GM18858 (cell line): ENCODE results near the gene FEM1A.
"Not testable (repeated sequence)": the region's sequence is repeated elsewhere in the genome, so short reads cannot be mapped to it uniquely, and the experiment has no call there.

Experiments used
- ATAC-seq: cut with Tn5 transposase; IDR thresholded peaks from one replicate; pipeline ENCODE4 v1.9.1; 2021; ENCODE audit not compliant: unreplicated experiment

The FEM1A gene

DNA sequence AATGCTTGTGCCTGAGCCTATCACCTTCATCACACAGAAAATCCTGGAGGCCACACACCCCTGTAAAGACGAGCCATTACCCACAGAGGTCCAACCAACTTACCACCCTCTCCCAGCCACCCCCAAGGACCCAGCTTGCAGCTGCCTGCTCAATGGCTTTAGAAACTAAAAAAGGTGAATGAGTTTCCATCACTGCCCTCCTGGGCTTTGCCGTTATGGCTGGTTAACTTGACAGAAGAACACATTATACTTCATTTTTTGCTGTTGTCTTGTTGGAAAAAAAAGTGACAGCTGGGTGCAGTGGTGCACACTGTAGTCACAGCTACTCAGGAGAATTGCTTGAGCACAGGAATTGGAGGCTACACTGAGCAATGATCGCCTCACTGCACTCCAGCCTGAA is 17.4 kb upstream of the FEM1A start:
- ATAC-seq: no peak

DNA sequence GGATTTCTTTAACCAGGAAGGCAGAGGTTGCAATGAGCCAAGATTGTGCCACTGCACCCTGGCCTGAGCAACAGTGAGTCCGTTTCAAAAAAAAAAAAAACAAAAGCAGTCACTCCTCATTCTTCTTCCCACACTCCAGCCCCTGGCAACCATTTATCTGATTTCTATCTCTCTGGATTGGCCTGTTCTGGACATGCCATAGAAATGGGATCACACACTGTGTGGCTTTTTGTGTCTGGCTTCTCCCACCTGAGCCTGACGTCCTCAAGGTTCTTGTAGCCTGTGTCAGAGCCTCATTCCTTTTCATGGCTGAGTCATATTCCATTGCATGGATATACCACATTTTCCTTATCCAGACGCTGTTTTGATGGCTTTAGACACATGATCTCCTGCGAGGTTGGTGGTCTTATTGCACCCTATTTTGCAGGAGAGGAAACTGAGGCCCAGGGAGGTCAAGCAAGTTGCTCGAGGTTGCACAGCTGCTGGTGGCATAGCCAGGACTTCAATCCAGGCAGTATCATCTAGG is 15.8 kb upstream of the FEM1A start:
- ATAC-seq: no peak

- no peak for ATAC-seq
Observed at GRCh38 chr19:4776436-4777211, 14.9 kb upstream of the FEM1A start.

GRCh38 chr19:4778124-4778523 is 13.4 kb upstream of the FEM1A start:
- ATAC-seq: not testable (repeated sequence)

GRCh38 chr19:4780860-4781259 is 10.7 kb upstream of the FEM1A start:
- no peak for ATAC-seq

DNA sequence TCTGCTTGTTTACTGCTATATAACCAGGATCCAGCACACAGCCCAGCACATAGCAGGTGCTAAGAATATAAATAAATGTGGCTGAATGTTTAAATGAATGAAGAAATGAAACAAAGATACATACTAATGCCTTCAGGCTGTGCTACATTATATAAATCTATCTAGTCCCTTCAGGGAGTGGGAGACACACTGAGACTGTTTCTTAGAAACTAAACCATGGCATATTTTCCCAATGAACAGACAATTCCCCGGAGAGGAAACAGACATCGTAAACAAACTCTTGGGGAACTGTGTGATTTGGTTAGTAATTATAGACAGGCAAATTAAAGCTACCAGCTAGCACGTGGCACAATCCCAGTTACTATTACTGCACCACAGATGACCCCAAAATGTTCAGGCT is 9.7 kb upstream of the FEM1A start:
- no peak for ATAC-seq

DNA sequence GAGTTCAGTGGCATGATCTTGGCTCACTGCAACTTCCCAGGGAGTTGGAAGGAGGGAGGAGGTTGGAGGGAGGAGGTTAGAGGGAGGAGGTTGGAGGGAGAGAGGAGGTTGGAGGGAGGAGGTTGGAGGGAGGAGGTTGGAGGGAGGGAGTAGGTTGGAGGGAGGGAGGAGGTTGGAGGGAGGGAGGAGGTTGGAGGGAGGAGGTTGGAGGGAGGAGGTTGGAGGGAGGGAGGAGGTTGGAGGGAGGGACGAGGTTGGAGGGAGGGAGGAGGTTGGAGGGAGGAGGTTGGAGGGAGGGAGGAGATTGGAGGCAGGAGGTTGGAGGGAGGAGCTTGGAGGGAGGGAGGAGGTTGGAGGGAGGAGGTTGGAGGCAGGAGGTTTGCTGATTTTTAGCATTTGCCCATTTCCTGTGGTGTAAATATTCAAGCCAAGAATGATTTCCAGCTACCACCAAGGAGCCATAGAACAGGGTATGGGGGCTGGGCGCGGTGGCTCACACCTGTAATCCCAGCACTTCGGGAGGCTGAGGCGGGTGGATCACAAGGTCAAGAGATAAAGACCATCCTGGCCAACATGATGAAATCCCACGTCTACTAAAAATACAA is 5.0 kb upstream of the FEM1A start:
- not testable (repeated sequence) for ATAC-seq

DNA sequence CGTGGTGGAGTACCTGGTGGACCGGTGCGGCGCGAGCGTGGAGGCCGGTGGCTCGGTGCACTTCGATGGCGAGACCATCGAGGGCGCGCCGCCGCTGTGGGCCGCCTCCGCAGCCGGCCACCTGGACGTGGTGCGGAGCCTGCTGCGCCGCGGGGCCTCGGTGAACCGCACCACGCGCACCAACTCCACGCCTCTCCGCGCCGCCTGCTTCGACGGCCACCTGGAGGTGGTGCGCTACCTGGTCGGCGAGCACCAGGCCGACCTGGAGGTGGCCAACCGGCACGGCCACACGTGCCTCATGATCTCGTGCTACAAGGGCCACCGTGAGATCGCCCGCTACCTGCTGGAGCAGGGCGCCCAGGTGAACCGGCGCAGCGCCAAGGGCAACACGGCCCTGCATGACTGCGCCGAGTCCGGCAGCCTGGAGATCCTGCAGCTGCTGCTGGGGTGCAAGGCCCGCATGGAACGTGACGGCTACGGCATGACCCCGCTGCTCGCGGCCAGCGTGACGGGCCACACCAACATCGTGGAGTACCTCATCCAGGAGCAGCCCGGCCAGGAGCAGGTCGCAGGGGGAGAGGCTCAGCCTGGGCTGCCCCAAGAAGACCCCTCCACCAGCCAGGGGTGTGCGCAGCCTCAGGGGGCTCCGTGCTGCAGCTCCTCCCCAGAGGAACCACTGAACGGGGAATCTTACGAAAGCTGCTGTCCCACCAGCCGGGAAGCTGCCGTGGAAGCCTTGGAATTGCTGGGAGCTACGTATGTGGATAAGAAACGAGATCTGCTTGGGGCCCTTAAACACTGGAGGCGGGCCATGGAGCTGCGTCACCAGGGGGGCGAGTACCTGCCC is 708 bp downstream of the FEM1A start:
- ATAC-seq: not testable (repeated sequence)

DNA sequence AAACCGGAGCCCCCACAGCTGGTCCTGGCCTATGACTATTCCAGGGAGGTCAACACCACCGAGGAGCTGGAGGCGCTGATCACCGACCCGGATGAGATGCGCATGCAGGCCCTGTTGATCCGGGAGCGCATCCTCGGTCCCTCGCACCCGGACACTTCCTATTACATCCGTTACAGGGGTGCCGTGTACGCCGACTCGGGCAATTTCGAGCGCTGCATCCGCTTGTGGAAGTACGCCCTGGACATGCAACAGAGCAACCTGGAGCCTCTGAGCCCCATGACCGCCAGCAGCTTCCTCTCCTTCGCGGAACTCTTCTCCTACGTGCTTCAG is 1.3 kb downstream of the FEM1A start:
- not testable (repeated sequence) for ATAC-seq

DNA sequence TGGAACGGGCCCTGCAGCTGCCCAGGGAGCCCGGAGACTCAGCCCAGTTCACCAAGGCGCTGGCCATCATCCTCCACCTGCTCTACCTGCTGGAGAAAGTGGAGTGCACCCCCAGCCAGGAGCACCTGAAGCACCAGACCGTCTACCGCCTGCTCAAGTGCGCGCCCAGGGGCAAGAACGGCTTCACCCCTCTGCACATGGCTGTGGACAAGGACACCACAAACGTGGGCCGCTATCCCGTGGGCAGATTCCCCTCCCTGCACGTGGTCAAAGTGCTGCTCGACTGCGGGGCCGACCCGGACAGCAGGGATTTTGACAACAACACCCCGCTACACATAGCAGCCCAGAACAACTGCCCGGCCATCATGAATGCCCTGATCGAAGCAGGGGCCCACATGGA is 1.7 kb downstream of the FEM1A start:
- ATAC-seq: not testable (repeated sequence)

GRCh38 chr19:4794971-4795370 is 3.4 kb downstream of the FEM1A start:
- ATAC-seq: no peak

DNA sequence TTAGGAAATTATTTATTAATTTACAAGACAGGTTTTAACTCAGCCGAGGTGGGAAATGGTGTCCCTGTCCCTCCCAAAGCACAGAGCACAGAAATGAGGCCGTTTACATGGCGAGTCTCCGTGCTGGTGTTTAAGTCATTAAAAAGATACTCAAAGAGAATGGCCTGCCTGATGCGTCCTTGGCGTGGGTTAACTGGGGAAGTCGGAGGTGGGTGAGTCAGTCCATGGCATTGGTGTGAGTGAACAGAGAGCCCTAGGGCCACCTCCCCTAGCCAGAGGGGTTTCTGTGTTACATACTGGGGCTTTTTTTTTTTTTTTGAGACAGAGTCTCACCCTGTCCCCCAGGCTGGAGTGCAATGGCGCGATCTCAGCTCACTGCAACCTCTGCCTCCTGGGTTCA is 3.9 kb downstream of the FEM1A start:
- no peak for ATAC-seq

- ATAC-seq: no peak
Observed at GRCh38 chr19:4800591-4801081, 9.1 kb downstream of the FEM1A start.

- ATAC-seq: no peak
Observed at GRCh38 chr19:4801085-4801619, 9.6 kb downstream of the FEM1A start.

DNA sequence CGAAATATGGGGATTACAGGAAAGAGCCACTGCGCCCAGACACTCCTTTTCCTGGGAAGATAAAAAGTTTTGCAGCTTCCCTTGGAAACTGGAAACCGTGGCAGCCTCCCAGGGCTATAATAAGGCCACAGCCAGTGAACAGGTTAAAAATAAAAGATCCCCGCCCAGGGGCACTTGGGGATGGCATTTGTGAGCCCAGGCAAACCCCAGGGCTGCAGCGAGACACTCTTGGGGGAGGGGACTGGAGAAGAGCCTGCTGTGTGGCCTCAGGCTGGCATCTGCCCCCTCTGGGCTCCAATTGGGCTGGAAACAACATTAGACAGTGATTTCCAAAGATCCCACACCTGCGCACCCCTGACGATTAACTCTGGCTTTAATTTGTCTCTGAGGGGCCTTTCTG is 11.2 kb downstream of the FEM1A start:
- no peak for ATAC-seq

DNA sequence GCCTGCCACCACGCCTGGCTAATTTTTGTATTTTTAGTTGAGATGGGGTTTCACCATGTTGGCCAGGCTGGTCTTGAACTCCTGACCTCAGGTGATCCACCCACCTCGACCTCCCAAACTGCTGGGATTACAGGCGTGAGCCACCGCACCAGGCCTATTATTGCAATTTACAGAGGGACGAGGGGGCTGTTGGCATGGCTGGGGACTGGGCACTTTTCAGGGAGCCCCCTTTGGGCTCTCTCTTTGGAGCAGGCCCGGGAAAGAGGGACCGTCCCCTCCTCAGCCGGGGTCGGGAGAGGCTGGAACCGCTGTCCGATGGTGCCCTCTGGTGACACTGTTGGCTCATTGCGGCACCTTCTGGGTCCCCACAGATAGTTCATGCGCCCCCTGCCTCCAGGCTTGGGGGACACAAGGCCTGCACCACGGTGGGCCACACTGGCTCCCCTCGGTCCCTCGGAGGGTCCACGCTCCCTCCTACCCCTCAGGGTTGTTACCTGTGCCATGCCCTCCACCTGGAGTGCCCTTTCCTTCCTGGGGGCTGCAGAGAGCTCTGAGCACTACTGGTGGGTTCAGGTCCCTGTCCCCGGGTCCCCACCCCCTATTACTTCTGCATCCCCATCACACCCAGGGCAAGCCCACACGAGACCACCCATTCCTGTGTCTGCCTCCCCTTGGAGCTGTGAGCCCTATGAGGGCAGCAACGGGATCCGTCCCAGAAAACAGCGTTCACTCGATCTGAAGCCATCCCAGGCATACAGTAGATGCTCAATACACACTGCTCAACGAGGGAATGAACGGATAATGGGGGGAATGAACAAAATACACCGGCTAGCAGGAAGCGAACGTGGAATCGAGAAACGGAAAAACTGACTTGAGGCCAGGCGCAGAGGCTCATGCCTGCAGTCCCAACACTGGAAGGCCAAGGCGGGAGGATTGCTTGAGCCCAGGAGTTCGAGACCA is 12.5 kb downstream of the FEM1A start:
- ATAC-seq: no peak

DNA sequence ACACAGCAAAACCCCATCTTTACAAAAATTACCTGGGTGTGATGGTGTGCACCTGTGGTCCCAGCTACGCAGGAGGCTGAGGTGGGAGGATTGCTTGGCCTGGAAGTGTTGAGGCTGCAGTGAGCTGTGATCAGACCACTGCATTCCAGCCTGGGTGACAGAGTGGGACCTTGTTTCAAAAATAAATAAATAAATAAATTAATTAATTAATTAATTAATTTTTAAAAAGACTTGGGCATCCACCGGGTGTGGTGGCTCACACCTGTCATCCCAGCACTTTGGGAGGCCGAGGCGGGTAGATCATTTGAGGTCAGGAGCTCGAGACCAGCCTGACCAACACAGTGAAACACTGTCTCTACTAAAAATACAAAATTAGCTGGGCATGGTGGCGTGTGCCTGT is 13.6 kb downstream of the FEM1A start:
- not testable (repeated sequence) for ATAC-seq

GRCh38 chr19:4806384-4806783 is 14.8 kb downstream of the FEM1A start:
- ATAC-seq: no peak

GRCh38 chr19:4807188-4807587 is 15.7 kb downstream of the FEM1A start:
- no peak for ATAC-seq
